Parathyroid adenoma (tissue), 2 donors: ENCODE data around the gene RAB28.

ENCODE experiments used
- H2AFZ ChIP-seq: fragments of 300-600 bp; sonication (generic); one replicate; pipeline ENCODE4 v1.7.0; 2017; ENCODE audit warnings: antibody characterized with exemption, mild to moderate bottlenecking
- H3K27ac ChIP-seq: fragments of 300-600 bp; sonication (generic); one replicate; pipeline ENCODE4 v1.7.0; 2017
- H3K27me3 ChIP-seq: fragments of 300-600 bp; sonication (generic); one replicate; pipeline ENCODE4 v1.7.0; 2017; ENCODE audit warnings: low read length; ENCODE audit not compliant: control insufficient read depth, insufficient read depth
- H3K36me3 ChIP-seq: fragments of 300-600 bp; sonication (generic); one replicate; pipeline ENCODE4 v1.7.0; 2017; ENCODE audit warnings: low read length; ENCODE audit not compliant: control insufficient read depth, insufficient read depth
- H3K4me1 ChIP-seq: fragments of 300-600 bp; sonication (generic); one replicate; pipeline ENCODE4 v1.7.0; 2017; ENCODE audit warnings: control low read depth
- H3K4me2 ChIP-seq: fragments of 300-600 bp; sonication (generic); one replicate; pipeline ENCODE4 v1.7.0; 2017; ENCODE audit warnings: low read length
- H3K4me3 ChIP-seq: fragments of 300-600 bp; sonication (generic); one replicate; pipeline ENCODE4 v1.7.0; 2017; ENCODE audit warnings: low read depth, low read length
- H3K79me2 ChIP-seq: fragments of 300-600 bp; sonication (generic); one replicate; pipeline ENCODE4 v1.7.0; 2017; ENCODE audit warnings: control low read depth
- H3K9ac ChIP-seq: fragments of 300-600 bp; sonication (generic); one replicate; pipeline ENCODE4 v1.7.0; 2017; ENCODE audit warnings: mild to moderate bottlenecking
- H3K9me3 ChIP-seq: fragments of 300-600 bp; sonication (generic); one replicate; pipeline ENCODE4 v1.7.0; 2017; ENCODE audit warnings: low read length; ENCODE audit not compliant: control insufficient read depth
- TF ChIP-seq, protein P1 (sequence below): fragments of 300-600 bp; sonication (generic); IDR thresholded peaks from one replicate; pipeline ENCODE4 v1.7.0; 2017; ENCODE audit warnings: antibody characterized with exemption, mild to moderate bottlenecking
- donor health status: primary hyperparathyroidism.

The RAB28 gene

DNA sequence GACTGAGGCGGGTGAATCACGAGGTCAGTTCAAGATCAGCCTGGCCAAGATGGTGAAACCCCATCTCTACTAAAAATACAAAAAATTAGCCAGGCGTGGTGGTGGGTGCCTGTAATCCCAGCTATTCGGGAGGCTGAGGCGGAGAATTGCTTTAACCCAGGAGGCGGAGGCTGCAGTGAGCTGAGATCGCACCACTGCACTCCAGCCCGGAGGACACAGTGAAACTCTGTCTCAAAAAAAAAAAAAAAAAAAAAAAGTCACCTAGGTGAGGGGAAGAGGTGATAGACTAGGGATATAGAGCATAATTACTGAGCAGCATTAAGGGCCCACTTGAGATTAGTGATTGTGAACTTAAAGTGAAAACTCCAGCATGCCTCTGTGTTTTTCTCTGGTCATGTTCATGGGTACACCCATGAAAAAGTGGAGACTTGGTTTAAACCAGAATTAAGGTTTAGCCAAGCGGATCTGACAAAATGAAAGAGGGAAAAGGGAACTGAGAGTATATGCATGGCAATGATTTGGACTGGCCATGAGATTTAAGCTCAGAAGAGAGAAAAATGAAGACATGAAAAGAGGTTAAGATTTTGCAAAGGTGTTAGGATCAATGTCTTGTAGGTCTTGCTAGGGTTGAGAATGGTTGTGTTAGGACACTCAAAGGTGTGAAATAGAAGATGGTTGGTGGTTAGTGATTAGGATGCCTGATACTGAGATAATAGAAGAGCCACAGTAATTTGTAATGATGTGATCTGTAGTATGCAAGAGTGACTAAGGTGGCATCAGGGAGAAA, 105.0 kb downstream of the RAB28 start:
- Histone ChIP-seq H3K9me3 (no peaks in the 10 kb centered on the region), H3K79me2 (peaks cover 4% of the 10 kb centered on the region), H3K36me3 (no peaks in the 10 kb centered on the region), H3K4me3 (no peak overlapping the region), H3K27ac (no peak overlapping the region), H3K4me2 (no peak overlapping the region), H3K4me1 (no peaks in the 10 kb centered on the region), H3K27me3 (no peaks in the 10 kb centered on the region), H3K9ac (no peak overlapping the region), H2AFZ (no peak overlapping the region)
- TF ChIP-seq, protein P1, sequence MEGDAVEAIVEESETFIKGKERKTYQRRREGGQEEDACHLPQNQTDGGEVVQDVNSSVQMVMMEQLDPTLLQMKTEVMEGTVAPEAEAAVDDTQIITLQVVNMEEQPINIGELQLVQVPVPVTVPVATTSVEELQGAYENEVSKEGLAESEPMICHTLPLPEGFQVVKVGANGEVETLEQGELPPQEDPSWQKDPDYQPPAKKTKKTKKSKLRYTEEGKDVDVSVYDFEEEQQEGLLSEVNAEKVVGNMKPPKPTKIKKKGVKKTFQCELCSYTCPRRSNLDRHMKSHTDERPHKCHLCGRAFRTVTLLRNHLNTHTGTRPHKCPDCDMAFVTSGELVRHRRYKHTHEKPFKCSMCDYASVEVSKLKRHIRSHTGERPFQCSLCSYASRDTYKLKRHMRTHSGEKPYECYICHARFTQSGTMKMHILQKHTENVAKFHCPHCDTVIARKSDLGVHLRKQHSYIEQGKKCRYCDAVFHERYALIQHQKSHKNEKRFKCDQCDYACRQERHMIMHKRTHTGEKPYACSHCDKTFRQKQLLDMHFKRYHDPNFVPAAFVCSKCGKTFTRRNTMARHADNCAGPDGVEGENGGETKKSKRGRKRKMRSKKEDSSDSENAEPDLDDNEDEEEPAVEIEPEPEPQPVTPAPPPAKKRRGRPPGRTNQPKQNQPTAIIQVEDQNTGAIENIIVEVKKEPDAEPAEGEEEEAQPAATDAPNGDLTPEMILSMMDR = no peak

GRCh38 chr4:13371048-13371447, 113.1 kb downstream of the RAB28 start:
- Histone ChIP-seq H3K4me3 (no peak overlapping the region), H3K79me2 (no peaks in the 10 kb centered on the region), H3K27ac (no peak overlapping the region), H3K4me1 (no peaks in the 10 kb centered on the region), H3K4me2 (no peak overlapping the region), H3K9me3 (no peaks in the 10 kb centered on the region), H3K36me3 (no peaks in the 10 kb centered on the region), H3K27me3 (no peaks in the 10 kb centered on the region), H2AFZ (no peak overlapping the region), H3K9ac (no peak overlapping the region)
- TF ChIP-seq, protein P1 = no peak

DNA sequence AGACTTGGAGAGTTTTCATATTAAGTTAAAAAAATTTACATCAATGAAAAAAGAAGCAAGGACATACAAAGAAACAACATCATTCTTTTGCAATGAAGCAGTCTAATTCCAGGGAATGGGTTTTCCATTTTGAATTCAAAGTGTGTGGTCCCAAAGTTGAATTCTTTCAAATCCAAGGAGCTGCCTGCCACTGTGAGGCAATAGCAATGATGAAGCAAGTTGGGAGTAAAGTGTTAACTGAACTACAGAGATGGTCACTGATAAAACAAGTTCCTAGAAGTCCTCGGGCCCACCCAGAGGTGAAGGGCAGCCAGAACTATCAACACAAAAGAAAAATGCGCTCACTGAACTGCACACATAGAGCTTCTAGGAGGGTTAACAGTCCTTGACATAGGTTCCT, 115.9 kb downstream of the RAB28 start:
- Histone ChIP-seq H3K9me3 (no peaks in the 10 kb centered on the region), H3K4me1 (no peaks in the 10 kb centered on the region), H3K4me3 (no peak overlapping the region), H3K27ac (no peak overlapping the region), H2AFZ (no peak overlapping the region), H3K79me2 (no peaks in the 10 kb centered on the region), H3K4me2 (no peak overlapping the region), H3K27me3 (no peaks in the 10 kb centered on the region), H3K9ac (no peak overlapping the region), H3K36me3 (no peaks in the 10 kb centered on the region)
- TF ChIP-seq, protein P1 = no peak

DNA sequence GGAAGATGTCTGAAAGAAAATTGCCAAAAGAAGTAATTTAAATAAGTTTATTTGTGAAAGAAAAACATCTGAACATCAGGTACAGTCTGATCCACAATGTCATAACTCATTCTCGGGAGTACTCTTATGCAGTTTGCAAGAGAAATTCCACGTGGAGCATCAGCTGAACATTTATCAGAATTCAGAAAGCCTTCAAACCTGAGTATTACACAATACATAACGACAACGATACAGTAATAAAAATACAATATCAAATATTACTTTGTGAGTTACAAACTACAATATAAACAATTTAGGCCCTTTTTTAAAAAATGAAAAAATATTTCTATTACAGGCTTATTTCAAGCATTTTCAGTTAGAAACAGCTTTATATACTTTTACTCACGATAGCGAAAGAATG, 116.4 kb downstream of the RAB28 start:
- Histone ChIP-seq H3K4me3 (no peak overlapping the region), H3K9ac (no peak overlapping the region), H3K36me3 (no peaks in the 10 kb centered on the region), H3K27me3 (no peaks in the 10 kb centered on the region), H3K4me1 (no peaks in the 10 kb centered on the region), H3K9me3 (no peaks in the 10 kb centered on the region), H3K79me2 (no peaks in the 10 kb centered on the region), H3K27ac (no peak overlapping the region), H2AFZ (no peak overlapping the region), H3K4me2 (no peak overlapping the region)
- TF ChIP-seq, protein P1 = no peak

- H3K9me3 ChIP-seq = no peaks in the 10 kb centered on the region
- H3K4me2 ChIP-seq = no peak overlapping the region
- H3K36me3 ChIP-seq = no peaks in the 10 kb centered on the region
- H3K4me1 ChIP-seq = no peaks in the 10 kb centered on the region
- H3K27me3 ChIP-seq = no peaks in the 10 kb centered on the region
- no peaks in the 10 kb centered on the region for H3K79me2 ChIP-seq
- H2AFZ ChIP-seq = no peak overlapping the region
- TF ChIP-seq, protein P1 = no peak
- H3K27ac ChIP-seq = no peak overlapping the region
- no peak overlapping the region for H3K9ac ChIP-seq
- H3K4me3 ChIP-seq = no peak overlapping the region
Observed at GRCh38 chr4:13367244-13367643, 116.9 kb downstream of the RAB28 start.
